K562 (cell line): ENCODE data around the gene ZMYND8. TPM values are rescaled to one million over a fixed set of nuclear protein-coding genes. Genes with fewer than 3 reads are reported as not detected.

Experiments
- ADNP ChIP-seq: fragments of 200-800 bp; sonication (Bioruptor generic); IDR thresholded peaks from 2 replicates; pipeline ENCODE4 v1.6.1; 2016; ENCODE audit warnings: missing genetic modification characterization, missing compliant biosample characterization
- ARID2 ChIP-seq: fragments of 450-650 bp; IDR thresholded peaks from 2 replicates; pipeline ENCODE4 v1.6.1; 2017; ENCODE audit warnings: antibody characterized with exemption, mild to moderate bottlenecking
- BHLHE40 ChIP-seq: IDR thresholded peaks from 2 replicates; pipeline ENCODE4 v1.6.1; 2011; ENCODE audit warnings: low read length, improper control_type of control experiment
- ESRRA ChIP-seq: fragments of 450-650 bp; IDR thresholded peaks from 2 replicates; pipeline ENCODE4 v1.6.1; 2014; ENCODE audit warnings: low read depth, mild to moderate bottlenecking, moderate library complexity, borderline replicate concordance
- FOSL1 ChIP-seq: fragments of 200-800 bp; sonication (Bioruptor generic); conservative IDR thresholded peaks from 2 replicates; pipeline ENCODE4 v1.6.1; 2016; ENCODE audit warnings: missing genetic modification characterization, missing compliant biosample characterization
- KHSRP ChIP-seq: fragments of 450-650 bp; IDR thresholded peaks from 2 replicates; pipeline ENCODE4 v1.6.1; 2017
- LARP7 ChIP-seq: fragments of 450-650 bp; IDR thresholded peaks from 2 replicates; pipeline ENCODE4 v1.6.1; 2016
- NR2C1 ChIP-seq, 2 experiments: fragments of 450-650 bp; IDR thresholded peaks; 2 replicates each; pipeline ENCODE4 v1.6.1; 2017; ENCODE audit warnings: mild to moderate bottlenecking in 2 of 2, antibody characterized with exemption in 1 of 2, inconsistent platforms in 1 of 2, missing compliant biosample characterization in 1 of 2, missing genetic modification characterization in 1 of 2
- TCF7L2 ChIP-seq: fragments of 150-350 bp; IDR thresholded peaks from 2 replicates; pipeline ENCODE4 v1.6.1; 2016; ENCODE audit warnings: low read depth, mild to moderate bottlenecking, low read length, moderate library complexity
- TEAD4 ChIP-seq, 2 experiments: sonication (generic) in 1 of 2; formaldehyde crosslinking in 1 of 2; IDR thresholded peaks; 2 replicates each; pipeline versions ENCODE4 v1.6.1 to v1.8.0; 2012 to 2022; ENCODE audit warnings: borderline replicate concordance in 1 of 2, inconsistent platforms in 1 of 2, low read length in 1 of 2, mild to moderate bottlenecking in 1 of 2, missing genetic modification reagents in 1 of 2
- WHSC1 ChIP-seq: IDR thresholded peaks from one replicate; pipeline ENCODE4 v1.6.1; 2012; ENCODE audit warnings: low read length, control low read depth, inconsistent platforms
- XRCC4 ChIP-seq: IDR thresholded peaks from one replicate; pipeline ENCODE4 v1.6.1; 2011; ENCODE audit not compliant: insufficient read depth, insufficient read length; ENCODE audit errors: extremely low read depth
- ZNF436 ChIP-seq: fragments of 250-450, 450-650 bp; sonication (Bioruptor Pico); formaldehyde crosslinking; IDR thresholded peaks from 2 replicates; pipeline ENCODE4 v1.7.0; 2020; ENCODE audit warnings: mild to moderate bottlenecking
- ZNF445 ChIP-seq: fragments of 250-450 bp; sonication (Bioruptor Pico); IDR thresholded peaks from 2 replicates; pipeline ENCODE4 v1.4.0; 2020; ENCODE audit warnings: low read depth, mild to moderate bottlenecking, moderate library complexity
- polyA plus RNA-seq, 8 experiments: library from polyadenylated mRNA; depleted of rRNA in 4 of 8; stranded (reverse) in 5 of 8; unstranded in 3 of 8; fragments of >200 nt; fragmentation: Nextera tagmentation in 2 of 8; fragmentation: Illumina TruSeq in 1 of 8; extraction: Ambion mirVana in 2 of 8; extraction: Trizol in 1 of 8; gene quantifications; 2 replicates each; pipeline versions ENCODE4 v1.2.1 to v1.2.3, GENCODE V29; 2011 to 2014; ENCODE audit warnings: inconsistent platforms in 1 of 8, missing spikeins in 1 of 8
- total RNA-seq, 7 experiments: library from RNA; depleted of rRNA in 6 of 7; stranded (reverse); fragments of >200 nt in 6 of 7; fragmentation: Illumina TruSeq in 2 of 7; extraction: Trizol in 2 of 7; gene quantifications; 2 replicates each; pipeline versions ENCODE4 v1.2.1 to v1.2.3, GENCODE V29; 2011 to 2021; ENCODE audit warnings: low replicate concordance in 1 of 7
- TF ChIP-seq, protein P1 (sequence below): fragments of 150-350 bp; conservative IDR thresholded peaks from 2 replicates; pipeline ENCODE4 v1.6.1; 2014; ENCODE audit warnings: low read length
- TF ChIP-seq, protein P2 (sequence below): fragments of 450-650 bp; IDR thresholded peaks from 2 replicates; pipeline ENCODE4 v1.7.1; 2018; ENCODE audit warnings: mild to moderate bottlenecking, low read depth; ENCODE audit not compliant: partially characterized antibody
- TF ChIP-seq, protein P3 (sequence below): conservative IDR thresholded peaks from 2 replicates; pipeline ENCODE4 v1.6.1; 2011; ENCODE audit warnings: low read depth, mild to moderate bottlenecking, low read length; ENCODE audit not compliant: control insufficient read depth
- TF ChIP-seq, protein P4 (sequence below): fragments of 450-650 bp; IDR thresholded peaks from 2 replicates; pipeline ENCODE4 v1.6.1; 2016; ENCODE audit warnings: borderline replicate concordance

ZMYND8 gene
- total and polyA plus RNA-seq, 9 of the 15 experiments (the other 6 are each of a cell fraction or from before 2014, with no cell fraction given), result 31.8 to 148 (median 71.9) TPM

DNA sequence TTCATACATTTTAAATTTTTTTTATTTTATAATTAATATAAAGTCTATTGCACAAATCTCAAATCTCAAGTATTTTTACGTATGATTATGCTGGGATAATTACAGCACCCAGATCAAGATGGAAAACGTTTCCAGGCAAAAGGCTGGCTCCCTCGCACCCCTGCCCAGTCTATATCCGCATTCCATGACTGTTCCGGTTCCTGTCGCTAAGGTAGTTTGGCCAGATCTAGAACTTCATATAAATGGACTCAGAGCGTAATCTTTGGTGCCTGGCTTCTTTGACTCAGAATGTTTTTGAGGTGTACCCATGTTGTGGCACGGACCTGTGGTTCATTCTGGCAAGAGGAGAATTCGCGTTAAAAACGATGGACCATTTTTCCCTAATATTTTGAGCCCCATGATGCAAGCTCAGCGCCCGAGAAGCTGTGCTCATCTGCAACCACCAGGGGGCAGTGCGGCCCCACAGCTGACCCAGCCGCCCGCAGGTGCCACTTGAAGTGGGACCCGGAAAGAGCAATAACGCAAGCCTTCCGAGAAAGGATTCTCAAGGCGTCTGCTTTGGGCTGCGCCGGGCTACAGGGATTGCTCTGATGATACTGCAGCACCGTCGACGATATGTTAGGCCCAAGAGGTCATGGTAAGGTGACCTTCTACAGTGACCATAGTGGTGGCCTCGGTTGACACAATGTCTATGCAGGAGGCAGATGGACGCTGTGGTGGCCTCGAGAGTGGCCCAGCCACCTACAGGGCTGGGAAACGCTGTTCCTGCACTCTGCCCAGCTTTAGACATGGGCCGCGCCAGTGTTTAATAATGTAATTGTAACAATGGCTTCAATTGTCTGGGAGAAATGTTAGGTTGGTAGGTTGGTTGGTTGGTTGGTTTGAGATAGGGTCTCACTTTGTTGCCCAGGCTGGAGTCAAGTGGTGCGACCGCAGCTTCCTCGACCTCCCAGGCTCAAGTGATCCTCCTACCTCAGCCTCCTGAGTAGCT is 160.1 kb downstream of the ZMYND8 start (continued):
- TF ChIP-seq, protein P1, sequence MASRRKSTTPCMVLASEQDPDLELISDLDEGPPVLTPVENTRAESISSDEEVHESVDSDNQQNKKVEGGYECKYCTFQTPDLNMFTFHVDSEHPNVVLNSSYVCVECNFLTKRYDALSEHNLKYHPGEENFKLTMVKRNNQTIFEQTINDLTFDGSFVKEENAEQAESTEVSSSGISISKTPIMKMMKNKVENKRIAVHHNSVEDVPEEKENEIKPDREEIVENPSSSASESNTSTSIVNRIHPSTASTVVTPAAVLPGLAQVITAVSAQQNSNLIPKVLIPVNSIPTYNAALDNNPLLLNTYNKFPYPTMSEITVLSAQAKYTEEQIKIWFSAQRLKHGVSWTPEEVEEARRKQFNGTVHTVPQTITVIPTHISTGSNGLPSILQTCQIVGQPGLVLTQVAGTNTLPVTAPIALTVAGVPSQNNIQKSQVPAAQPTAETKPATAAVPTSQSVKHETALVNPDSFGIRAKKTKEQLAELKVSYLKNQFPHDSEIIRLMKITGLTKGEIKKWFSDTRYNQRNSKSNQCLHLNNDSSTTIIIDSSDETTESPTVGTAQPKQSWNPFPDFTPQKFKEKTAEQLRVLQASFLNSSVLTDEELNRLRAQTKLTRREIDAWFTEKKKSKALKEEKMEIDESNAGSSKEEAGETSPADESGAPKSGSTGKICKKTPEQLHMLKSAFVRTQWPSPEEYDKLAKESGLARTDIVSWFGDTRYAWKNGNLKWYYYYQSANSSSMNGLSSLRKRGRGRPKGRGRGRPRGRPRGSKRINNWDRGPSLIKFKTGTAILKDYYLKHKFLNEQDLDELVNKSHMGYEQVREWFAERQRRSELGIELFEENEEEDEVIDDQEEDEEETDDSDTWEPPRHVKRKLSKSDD, result 0 out of 2 replicates have a peak, but pooled peaks have one; percentile 46
- TF ChIP-seq ZNF445 (CRISPR knock-in tag), result no peak
- TF ChIP-seq NR2C1 (IDR thresholded peaks at IDR 0.05), result no peak
- no peak for TF ChIP-seq NR2C1 (tag; IDR thresholded peaks at IDR 0.05)
- TF ChIP-seq, protein P2, sequence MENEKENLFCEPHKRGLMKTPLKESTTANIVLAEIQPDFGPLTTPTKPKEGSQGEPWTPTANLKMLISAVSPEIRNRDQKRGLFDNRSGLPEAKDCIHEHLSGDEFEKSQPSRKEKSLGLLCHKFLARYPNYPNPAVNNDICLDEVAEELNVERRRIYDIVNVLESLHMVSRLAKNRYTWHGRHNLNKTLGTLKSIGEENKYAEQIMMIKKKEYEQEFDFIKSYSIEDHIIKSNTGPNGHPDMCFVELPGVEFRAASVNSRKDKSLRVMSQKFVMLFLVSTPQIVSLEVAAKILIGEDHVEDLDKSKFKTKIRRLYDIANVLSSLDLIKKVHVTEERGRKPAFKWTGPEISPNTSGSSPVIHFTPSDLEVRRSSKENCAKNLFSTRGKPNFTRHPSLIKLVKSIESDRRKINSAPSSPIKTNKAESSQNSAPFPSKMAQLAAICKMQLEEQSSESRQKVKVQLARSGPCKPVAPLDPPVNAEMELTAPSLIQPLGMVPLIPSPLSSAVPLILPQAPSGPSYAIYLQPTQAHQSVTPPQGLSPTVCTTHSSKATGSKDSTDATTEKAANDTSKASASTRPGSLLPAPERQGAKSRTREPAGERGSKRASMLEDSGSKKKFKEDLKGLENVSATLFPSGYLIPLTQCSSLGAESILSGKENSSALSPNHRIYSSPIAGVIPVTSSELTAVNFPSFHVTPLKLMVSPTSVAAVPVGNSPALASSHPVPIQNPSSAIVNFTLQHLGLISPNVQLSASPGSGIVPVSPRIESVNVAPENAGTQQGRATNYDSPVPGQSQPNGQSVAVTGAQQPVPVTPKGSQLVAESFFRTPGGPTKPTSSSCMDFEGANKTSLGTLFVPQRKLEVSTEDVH, result no peak
- peak; percentile 10; the same call in 1 of the 2 replicates for TF ChIP-seq TEAD4 (IDR thresholded peaks at IDR 0.05; ENCODE audit: low read length)
- no peak for TF ChIP-seq TEAD4 (CRISPR knock-in tag; IDR thresholded peaks at IDR 0.05; ENCODE audit: borderline replicate concordance)
- TF ChIP-seq BHLHE40, result peak; percentile 52
- TF ChIP-seq LARP7, result no peak
- TF ChIP-seq TCF7L2, result no peak
- no peak for TF ChIP-seq FOSL1 (tag)
- no peak for TF ChIP-seq WHSC1
- TF ChIP-seq ARID2, result peak; percentile 84
- no peak for TF ChIP-seq ADNP
- TF ChIP-seq ZNF436 (CRISPR knock-in tag), result no peak
- TF ChIP-seq ESRRA, result peak; percentile 70
- TF ChIP-seq KHSRP, result no peak
- no peak for TF ChIP-seq XRCC4
- TF ChIP-seq, protein P3, sequence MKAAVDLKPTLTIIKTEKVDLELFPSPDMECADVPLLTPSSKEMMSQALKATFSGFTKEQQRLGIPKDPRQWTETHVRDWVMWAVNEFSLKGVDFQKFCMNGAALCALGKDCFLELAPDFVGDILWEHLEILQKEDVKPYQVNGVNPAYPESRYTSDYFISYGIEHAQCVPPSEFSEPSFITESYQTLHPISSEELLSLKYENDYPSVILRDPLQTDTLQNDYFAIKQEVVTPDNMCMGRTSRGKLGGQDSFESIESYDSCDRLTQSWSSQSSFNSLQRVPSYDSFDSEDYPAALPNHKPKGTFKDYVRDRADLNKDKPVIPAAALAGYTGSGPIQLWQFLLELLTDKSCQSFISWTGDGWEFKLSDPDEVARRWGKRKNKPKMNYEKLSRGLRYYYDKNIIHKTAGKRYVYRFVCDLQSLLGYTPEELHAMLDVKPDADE, result no peak
- TF ChIP-seq, protein P4, sequence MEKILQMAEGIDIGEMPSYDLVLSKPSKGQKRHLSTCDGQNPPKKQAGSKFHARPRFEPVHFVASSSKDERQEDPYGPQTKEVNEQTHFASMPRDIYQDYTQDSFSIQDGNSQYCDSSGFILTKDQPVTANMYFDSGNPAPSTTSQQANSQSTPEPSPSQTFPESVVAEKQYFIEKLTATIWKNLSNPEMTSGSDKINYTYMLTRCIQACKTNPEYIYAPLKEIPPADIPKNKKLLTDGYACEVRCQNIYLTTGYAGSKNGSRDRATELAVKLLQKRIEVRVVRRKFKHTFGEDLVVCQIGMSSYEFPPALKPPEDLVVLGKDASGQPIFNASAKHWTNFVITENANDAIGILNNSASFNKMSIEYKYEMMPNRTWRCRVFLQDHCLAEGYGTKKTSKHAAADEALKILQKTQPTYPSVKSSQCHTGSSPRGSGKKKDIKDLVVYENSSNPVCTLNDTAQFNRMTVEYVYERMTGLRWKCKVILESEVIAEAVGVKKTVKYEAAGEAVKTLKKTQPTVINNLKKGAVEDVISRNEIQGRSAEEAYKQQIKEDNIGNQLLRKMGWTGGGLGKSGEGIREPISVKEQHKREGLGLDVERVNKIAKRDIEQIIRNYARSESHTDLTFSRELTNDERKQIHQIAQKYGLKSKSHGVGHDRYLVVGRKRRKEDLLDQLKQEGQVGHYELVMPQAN, result no peak
